ENCODE measurements around the gene HRAS. TPM values are rescaled to one million over a fixed set of nuclear protein-coding genes. Genes with fewer than 3 reads are reported as not detected.
"Not testable (repeated sequence)": the region's sequence is repeated elsewhere in the genome, so short reads cannot be mapped to it uniquely, and the experiment has no call there.

The HRAS gene
- total and polyA plus RNA-seq, 8 donors: 10.4 to 130 (median 21.7) TPM

DNA sequence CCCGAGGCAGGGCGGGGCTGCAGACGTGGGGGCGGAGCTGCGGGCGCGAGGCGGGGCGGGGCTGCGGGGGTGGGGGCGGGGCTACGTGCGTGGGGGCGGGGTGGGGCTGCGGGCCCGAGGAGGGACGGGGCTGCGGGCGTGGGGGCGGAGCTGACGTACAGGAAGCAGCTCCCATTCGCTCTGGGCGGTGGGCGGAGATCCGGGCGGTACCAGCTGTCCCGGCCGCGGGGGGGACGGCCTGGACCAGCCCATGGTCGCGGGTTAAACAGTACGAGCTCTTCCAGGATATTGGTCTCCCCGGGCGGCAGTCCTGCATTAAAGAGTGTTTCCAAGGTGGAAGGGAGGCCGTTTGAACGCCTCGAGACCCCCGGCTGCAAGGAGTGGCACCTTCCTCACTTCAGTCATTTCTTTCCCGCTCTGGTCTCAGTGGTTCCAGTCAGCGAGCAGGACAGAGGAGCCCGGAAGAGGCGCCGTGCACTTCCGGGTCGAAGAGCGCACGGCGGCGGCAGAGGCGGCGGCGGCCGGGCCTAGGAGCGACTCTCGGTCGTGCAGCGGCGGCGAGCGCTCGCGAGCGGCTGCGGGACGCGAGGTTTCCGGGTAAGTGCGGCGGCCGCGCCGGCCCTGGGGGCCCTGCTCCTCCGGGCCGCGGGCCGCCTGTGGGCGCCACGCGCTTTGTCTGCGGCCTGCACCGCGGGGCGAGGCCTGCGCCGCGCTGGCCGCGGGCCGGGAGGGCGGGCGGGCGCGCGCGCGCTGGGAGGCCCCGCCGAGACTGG is 40.8 kb upstream of the HRAS start, which contains the start of gene PHRF1:
PHRF1 (plus strand) TSS at position 475 of the 773 bp plus-strand sequence. CDS start 5,043 bp downstream, outside the sequence.
- no peaks in the 10 kb centered on the region for H3K27me3 ChIP-seq
- H3K4me1 ChIP-seq: peaks cover 22 to 33% (median 28%) of the 10 kb centered on the region in 3 donors
- 0% methylated on average over 55 to 87 of the region's 99 CpGs for WGBS, 2 donors
- H3K4me3 ChIP-seq: peak within 1 kb of the TSS; percentile 64 to 81 (median 78)
- peak within 1 kb of the TSS; percentile 94 to 99 (median 95) for H3K27ac ChIP-seq
- TF ChIP-seq, protein P1, sequence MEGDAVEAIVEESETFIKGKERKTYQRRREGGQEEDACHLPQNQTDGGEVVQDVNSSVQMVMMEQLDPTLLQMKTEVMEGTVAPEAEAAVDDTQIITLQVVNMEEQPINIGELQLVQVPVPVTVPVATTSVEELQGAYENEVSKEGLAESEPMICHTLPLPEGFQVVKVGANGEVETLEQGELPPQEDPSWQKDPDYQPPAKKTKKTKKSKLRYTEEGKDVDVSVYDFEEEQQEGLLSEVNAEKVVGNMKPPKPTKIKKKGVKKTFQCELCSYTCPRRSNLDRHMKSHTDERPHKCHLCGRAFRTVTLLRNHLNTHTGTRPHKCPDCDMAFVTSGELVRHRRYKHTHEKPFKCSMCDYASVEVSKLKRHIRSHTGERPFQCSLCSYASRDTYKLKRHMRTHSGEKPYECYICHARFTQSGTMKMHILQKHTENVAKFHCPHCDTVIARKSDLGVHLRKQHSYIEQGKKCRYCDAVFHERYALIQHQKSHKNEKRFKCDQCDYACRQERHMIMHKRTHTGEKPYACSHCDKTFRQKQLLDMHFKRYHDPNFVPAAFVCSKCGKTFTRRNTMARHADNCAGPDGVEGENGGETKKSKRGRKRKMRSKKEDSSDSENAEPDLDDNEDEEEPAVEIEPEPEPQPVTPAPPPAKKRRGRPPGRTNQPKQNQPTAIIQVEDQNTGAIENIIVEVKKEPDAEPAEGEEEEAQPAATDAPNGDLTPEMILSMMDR (IDR thresholded peaks at IDR 0.05): no peak
- FAIRE-seq (no peak), ATAC-seq (peak; percentile 88 to 95 (median 92)), DNase-seq (peak; percentile 95 to 99 (median 96))
- H3K9me3 ChIP-seq: no peaks in the 10 kb centered on the region
- intact Hi-C loops (cut with DNase I): no loop called here
- no peaks in the 10 kb centered on the region for H3K36me3 ChIP-seq

DNA sequence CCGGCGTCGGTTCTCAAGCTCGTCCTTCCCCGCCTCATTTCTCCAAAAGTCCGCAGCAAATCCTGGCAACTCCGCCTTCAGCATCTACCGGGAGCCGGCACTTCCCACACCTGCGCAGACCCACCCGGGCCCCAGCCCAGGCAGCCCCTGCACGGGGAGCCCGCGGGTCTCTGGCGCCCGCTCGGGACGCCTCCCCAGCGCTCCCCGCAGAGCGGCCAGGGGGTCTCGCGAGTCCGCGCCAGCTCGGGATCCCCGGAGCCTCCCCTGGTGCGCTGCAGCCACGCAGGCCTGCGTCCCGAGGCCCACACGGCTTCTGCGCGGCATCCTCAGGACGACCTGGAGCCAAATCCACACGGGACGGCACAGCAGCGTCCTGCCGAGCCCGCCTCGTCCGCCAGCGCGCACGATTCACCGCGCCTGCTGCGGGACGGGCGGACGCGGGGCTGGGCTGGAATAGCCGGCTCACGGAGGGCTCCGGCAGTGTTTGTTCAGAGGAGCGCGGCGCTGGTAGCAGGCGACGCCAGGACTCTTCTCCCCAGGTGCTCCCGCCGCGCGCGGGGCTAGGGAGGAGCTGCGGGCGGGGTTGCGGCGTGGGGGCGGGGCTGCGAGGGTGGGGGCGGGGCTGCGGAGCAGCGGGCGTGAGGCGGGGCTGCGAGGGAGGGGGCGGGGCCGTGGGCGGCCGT is 40.1 kb upstream of the HRAS start:
- intact Hi-C loops (cut with DNase I): no loop called here
- Histone ChIP-seq H3K27me3 (no peaks in the 10 kb centered on the region), H3K4me3 (peak overlapping the region; percentile 55 to 79 (median 68)), H3K27ac (peak overlapping the region; percentile 49 to 63 (median 54)), H3K4me1 (peaks cover 22 to 31% (median 26%) of the 10 kb centered on the region in 3 donors), H3K36me3 (no peaks in the 10 kb centered on the region), H3K9me3 (no peaks in the 10 kb centered on the region)
- peak; percentile 2 to 78 (median 64) for ATAC-seq
- TF ChIP-seq, protein P1 (IDR thresholded peaks at IDR 0.05): no peak
- peak; percentile 61 to 92 (median 72) for DNase-seq
- no peak for FAIRE-seq
- WGBS, 2 donors: 1 to 2% methylated on average over 51 to 72 of the region's 81 CpGs

DNA sequence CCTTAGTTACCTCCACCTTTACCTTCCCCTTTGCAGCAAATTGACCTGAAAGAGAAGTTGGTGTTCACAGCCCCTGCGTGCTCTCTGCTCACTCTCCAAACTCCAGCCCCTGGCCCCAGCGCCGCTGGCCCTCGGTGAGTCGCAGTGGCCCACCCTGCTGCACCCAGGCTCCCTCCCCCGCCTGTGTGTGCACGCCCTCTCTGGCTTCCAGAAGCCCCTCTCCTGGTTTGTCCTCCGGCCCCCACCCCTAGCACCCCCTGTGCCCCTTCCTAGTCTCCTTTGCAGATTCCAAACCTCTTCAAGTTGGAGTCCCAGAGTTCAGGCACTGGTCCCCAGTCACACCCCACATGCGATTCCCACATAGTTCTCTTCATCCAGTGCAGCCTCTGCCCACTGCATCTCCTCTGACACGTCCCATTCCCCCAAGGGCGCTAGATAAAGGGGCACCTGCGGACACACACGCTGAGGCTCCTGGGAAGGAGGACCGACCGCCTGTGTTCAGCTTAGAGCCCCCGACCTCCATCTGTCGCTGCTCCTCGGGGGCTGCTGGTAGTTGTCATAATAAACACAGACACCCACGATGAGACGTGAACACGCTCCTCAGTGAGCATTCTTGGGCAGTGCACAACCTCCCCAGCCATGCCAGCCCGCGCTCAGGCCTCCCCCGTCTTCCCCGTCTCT is 39.4 kb upstream of the HRAS start:
- FAIRE-seq: no peak
- Histone ChIP-seq H3K27me3 (no peaks in the 10 kb centered on the region), H3K4me3 (peak overlapping the region in 3 of 4 donors; percentile 65 to 79 (median 70)), H3K4me1 (peaks cover 20 to 24% (median 21%) of the 10 kb centered on the region in 3 donors), H3K27ac (peak overlapping the region in 1 of 4 donors; percentile 63), H3K36me3 (no peaks in the 10 kb centered on the region), H3K9me3 (no peaks in the 10 kb centered on the region)
- WGBS, 2 donors: 32 to 33% methylated on average over 25 of the region's 25 CpGs
- intact Hi-C loops (cut with DNase I): no loop called here
- DNase-seq: peak in 2 of 6 donors; percentile 58 to 71
- ATAC-seq: no peak
- TF ChIP-seq, protein P1 (IDR thresholded peaks at IDR 0.05): no peak

DNA sequence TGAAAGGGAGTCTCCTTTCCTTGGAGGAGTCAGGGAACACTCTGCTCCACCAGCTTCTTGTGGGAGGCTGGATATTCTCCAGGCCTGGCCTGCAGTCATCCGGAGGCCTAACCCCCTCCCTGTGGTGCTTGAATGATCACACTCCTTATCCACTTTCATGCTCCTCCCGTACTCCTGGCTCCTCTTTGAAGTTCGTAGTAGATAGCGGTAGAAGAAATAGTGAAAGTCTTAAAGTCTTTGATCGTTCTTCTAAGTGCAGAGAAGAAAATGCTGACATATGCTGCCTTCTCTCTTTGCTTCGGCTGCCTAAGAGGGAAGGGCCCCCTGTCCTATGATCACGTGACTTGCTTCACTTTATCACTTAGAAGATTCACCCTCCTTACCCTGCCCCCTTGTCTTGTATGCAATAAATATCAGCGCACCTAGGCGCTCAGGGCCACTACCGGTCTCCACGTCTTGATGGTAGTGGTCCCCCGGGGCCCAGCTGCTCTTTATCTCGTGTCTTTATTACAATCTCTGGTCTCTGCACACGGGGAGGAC is 38.7 kb upstream of the HRAS start:
- intact Hi-C loops (cut with DNase I); H3K27me3 ChIP-seq; H3K36me3 ChIP-seq; ATAC-seq; H3K4me3 ChIP-seq; H3K27ac ChIP-seq; FAIRE-seq; H3K9me3 ChIP-seq: not testable (repeated sequence)
- peak in 1 of 6 donors; percentile 17 for DNase-seq
- WGBS, 2 donors: 69 to 75% methylated on average over 14 of the region's 14 CpGs
- peaks cover 13 to 21% (median 17%) of the 10 kb centered on the region in 3 donors for H3K4me1 ChIP-seq

All from pancreas (tissue), 10 donors.